MCF 10A (cell line): ENCODE measurements around the gene TWIST2. TPM values are rescaled to one million over a fixed set of nuclear protein-coding genes. Genes with fewer than 3 reads are reported as not detected.

ENCODE experiments used
- BruUV-seq: library from RNA; stranded (reverse); fragments of 400-500 nt; replicated peaks from 2 replicates; lab custom pipeline; 2021; lab: Mats Ljungman, UMichigan
- CTCF ChIA-PET: fragments of 300-600 bp; sonication (Branson Sonifier 250); formaldehyde crosslinking; extraction: SDS; loops from one replicate; lab custom pipeline; 2021; ENCODE audit warnings: antibody characterized with exemption, inconsistent platforms; lab: Yijun Ruan, JAX
- POLR2A ChIA-PET: fragments of 300-600, 350-650 bp; sonication (Branson Sonifier 250); formaldehyde crosslinking; extraction: SDS; loops from one replicate; lab custom pipeline; 2020; ENCODE audit warnings: antibody characterized with exemption, inconsistent platforms; lab: Yijun Ruan, JAX
- DNase-seq: peaks from one replicate; pipeline ENCODE4 v3.0.0-alpha.2; 2018; ENCODE audit not compliant: unreplicated experiment
- H3K27ac Mint-ChIP-seq: one replicate; pipeline ENCODE4 v1.8.0; 2022; ENCODE audit warnings: mild to moderate bottlenecking, low read depth, mixed read lengths; ENCODE audit not compliant: unreplicated experiment
- H3K27me3 Mint-ChIP-seq: one replicate; pipeline ENCODE4 v1.8.0; 2022; ENCODE audit warnings: mixed read lengths; ENCODE audit not compliant: insufficient read depth, unreplicated experiment
- H3K36me3 Mint-ChIP-seq: one replicate; pipeline ENCODE4 v1.8.0; 2022; ENCODE audit warnings: mild to moderate bottlenecking, moderate library complexity, mixed read lengths; ENCODE audit not compliant: insufficient read depth, unreplicated experiment
- H3K4me1 Mint-ChIP-seq: one replicate; pipeline ENCODE4 v1.8.0; 2022; ENCODE audit warnings: mixed read lengths; ENCODE audit not compliant: insufficient read depth, unreplicated experiment
- H3K4me3 Mint-ChIP-seq: one replicate; pipeline ENCODE4 v1.8.0; 2022; ENCODE audit warnings: mild to moderate bottlenecking, moderate library complexity, mixed read lengths; ENCODE audit not compliant: unreplicated experiment
- H3K9me3 Mint-ChIP-seq: one replicate; pipeline ENCODE4 v1.8.0; 2022; ENCODE audit warnings: mixed read lengths; ENCODE audit not compliant: unreplicated experiment
- intact Hi-C: fragments of 100-400 bp; cut with micrococcal nuclease; formaldehyde crosslinking; loops from 2 replicates; pipeline ENCODE4 v1.14.1; 2022
- total RNA-seq: library from RNA; stranded (reverse); gene quantifications from 2 replicates; pipeline ENCODE4 v1.2.3, GENCODE V29; 2022
- TF ChIP-seq, protein P1 (sequence below): fragments of 200-600 bp; IDR thresholded peaks from one replicate; pipeline ENCODE4 v1.8.0; 2022; ENCODE audit warnings: antibody characterized with exemption, mild to moderate bottlenecking; ENCODE audit not compliant: unreplicated experiment

Gene TWIST2
- total RNA-seq, 1 experiment from 2014 or later, result 30.2 TPM

GRCh38 chr2:238914648-238915015 lies 66.7 kb downstream of the TWIST2 start:
- Mint-ChIP-seq H3K27ac (peak overlapping the region; percentile 23), H3K4me3 (no peak overlapping the region), H3K27me3 (no peaks in the 10 kb centered on the region), H3K36me3 (peaks cover 37% of the 10 kb centered on the region), H3K4me1 (peaks cover 33% of the 10 kb centered on the region), H3K9me3 (peaks cover 8% of the 10 kb centered on the region)
- TF ChIP-seq, protein P1, sequence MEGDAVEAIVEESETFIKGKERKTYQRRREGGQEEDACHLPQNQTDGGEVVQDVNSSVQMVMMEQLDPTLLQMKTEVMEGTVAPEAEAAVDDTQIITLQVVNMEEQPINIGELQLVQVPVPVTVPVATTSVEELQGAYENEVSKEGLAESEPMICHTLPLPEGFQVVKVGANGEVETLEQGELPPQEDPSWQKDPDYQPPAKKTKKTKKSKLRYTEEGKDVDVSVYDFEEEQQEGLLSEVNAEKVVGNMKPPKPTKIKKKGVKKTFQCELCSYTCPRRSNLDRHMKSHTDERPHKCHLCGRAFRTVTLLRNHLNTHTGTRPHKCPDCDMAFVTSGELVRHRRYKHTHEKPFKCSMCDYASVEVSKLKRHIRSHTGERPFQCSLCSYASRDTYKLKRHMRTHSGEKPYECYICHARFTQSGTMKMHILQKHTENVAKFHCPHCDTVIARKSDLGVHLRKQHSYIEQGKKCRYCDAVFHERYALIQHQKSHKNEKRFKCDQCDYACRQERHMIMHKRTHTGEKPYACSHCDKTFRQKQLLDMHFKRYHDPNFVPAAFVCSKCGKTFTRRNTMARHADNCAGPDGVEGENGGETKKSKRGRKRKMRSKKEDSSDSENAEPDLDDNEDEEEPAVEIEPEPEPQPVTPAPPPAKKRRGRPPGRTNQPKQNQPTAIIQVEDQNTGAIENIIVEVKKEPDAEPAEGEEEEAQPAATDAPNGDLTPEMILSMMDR, result no peak
- ChIA-PET CTCF (no interaction called here), POLR2A (interaction anchor here (1.1 kb wide), 1 partner anchor 67 kb away, joined by 3 read pairs; the partner anchor contains the start of gene TWIST2)
- BruUV-seq, result no TSS peak
- peak; percentile 36 for DNase-seq
- intact Hi-C loops, result no loop called here

- POLR2A ChIA-PET, result interaction anchor here (1.1 kb wide), 1 partner anchor 68 kb away, joined by 3 read pairs; the partner anchor contains the start of gene TWIST2
Observed at GRCh38 chr2:238915196-238915595, 67.3 kb downstream of the TWIST2 start.

DNA sequence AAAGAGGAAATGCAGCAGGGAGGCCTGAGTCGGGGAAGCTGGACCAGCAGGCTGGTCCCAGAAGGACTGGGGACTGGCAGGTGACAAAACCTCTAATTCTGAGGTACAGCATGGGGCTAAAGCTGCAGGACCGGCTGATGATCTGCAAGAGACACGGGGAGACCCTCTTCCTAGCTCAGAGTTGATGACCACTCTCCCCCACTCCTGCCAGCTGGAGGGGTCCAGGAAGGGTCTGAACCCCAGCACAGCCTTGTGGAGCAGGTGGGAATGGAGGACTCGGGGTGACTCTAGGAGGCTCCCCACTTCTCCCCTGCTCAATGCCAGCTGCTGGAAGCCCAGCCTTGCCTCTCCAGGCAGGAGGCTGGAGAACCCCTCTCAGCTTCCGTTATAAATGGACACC lies 67.7 kb downstream of the TWIST2 start:
- H3K27ac Mint-ChIP-seq, result peak overlapping the region; percentile 28
- intact Hi-C loops, result no loop called here
- peaks cover 8% of the 10 kb centered on the region for H3K9me3 Mint-ChIP-seq
- DNase-seq, result no peak
- H3K4me1 Mint-ChIP-seq, result peaks cover 31% of the 10 kb centered on the region
- peaks cover 33% of the 10 kb centered on the region for H3K36me3 Mint-ChIP-seq
- no peak overlapping the region for H3K4me3 Mint-ChIP-seq
- ChIA-PET POLR2A (interaction anchor here (1.1 kb wide), 1 partner anchor 68 kb away, joined by 3 read pairs; the partner anchor contains the start of gene TWIST2), CTCF (interaction anchor here (0.5 to 0.6 kb wide), 2 partner anchors 131 to 1234 kb away, joined by 3 read pairs; no protein-coding TSS in a partner anchor)
- TF ChIP-seq, protein P1, result no peak
- BruUV-seq, result no TSS peak
- H3K27me3 Mint-ChIP-seq, result no peaks in the 10 kb centered on the region

More at GRCh38 chr2:238915196-238915595, 67.3 kb downstream of the TWIST2 start:
- intact Hi-C loops, result no loop called here
- H3K4me1 Mint-ChIP-seq, result peaks cover 32% of the 10 kb centered on the region
- H3K27me3 Mint-ChIP-seq, result no peaks in the 10 kb centered on the region
- no peak overlapping the region for H3K4me3 Mint-ChIP-seq
- DNase-seq, result no peak
- peaks cover 8% of the 10 kb centered on the region for H3K9me3 Mint-ChIP-seq
- peaks cover 37% of the 10 kb centered on the region for H3K36me3 Mint-ChIP-seq
- CTCF ChIA-PET, result interaction anchor here (0.5 to 0.6 kb wide), 2 partner anchors 130 to 1235 kb away, joined by 3 read pairs; no protein-coding TSS in a partner anchor
- peak overlapping the region; percentile 23 for H3K27ac Mint-ChIP-seq
- TF ChIP-seq, protein P1, result no peak
- no TSS peak for BruUV-seq

GRCh38 chr2:238916176-238916874 lies 68.4 kb downstream of the TWIST2 start:
- ChIA-PET CTCF (interaction anchor here (0.6 kb wide), 1 partner anchor 132 kb away, joined by 3 read pairs; no protein-coding TSS in a partner anchor), POLR2A (no interaction called here)
- no TSS peak for BruUV-seq
- intact Hi-C loops, result no loop called here
- TF ChIP-seq, protein P1, result no peak
- Mint-ChIP-seq H3K4me3 (no peak overlapping the region), H3K9me3 (peaks cover 8% of the 10 kb centered on the region), H3K27ac (peak overlapping the region; percentile 28), H3K27me3 (no peaks in the 10 kb centered on the region), H3K36me3 (peaks cover 26% of the 10 kb centered on the region), H3K4me1 (peaks cover 33% of the 10 kb centered on the region)
- no peak for DNase-seq
